ENCODE measurements around the gene R3HDML. TPM values are rescaled to one million over a fixed set of nuclear protein-coding genes. Genes with fewer than 3 reads are reported as not detected.
A peak's percentile ranks its signal among the peaks of the same experiment; 100 is the strongest.

R3HDML gene
- total and polyA plus RNA-seq, 2 of the 13 experiments (the other 11 are each of a cell fraction or from before 2014, with no cell fraction given): not detected

- TF ChIP-seq MLXIP (CRISPR knock-in tag; IDR thresholded peaks at IDR 0.05; ENCODE audit: borderline replicate concordance) (no peak), BORCS8-MEF2B (CRISPR knock-in tag; IDR thresholded peaks at IDR 0.05) (no peak), KLF15 (CRISPR knock-in tag; IDR thresholded peaks at IDR 0.05; ENCODE audit: borderline replicate concordance) (no peak), PCBP1 (IDR thresholded peaks at IDR 0.05; ENCODE audit: borderline replicate concordance, low read depth, low read length) (no peak), SOX5 (CRISPR knock-in tag; IDR thresholded peaks at IDR 0.05; ENCODE audit: borderline replicate concordance) (no peak), ZNF703 (CRISPR knock-in tag; IDR thresholded peaks at IDR 0.05; ENCODE audit: borderline replicate concordance) (no peak), NFRKB (IDR thresholded peaks at IDR 0.05) (no peak), ZNF547 (CRISPR knock-in tag; IDR thresholded peaks at IDR 0.05) (0 out of 2 replicates have a peak, but pooled peaks have one; percentile 47), ZNF629 (CRISPR knock-in tag; conservative IDR thresholded peaks at IDR 0.05) (no peak), GATAD1 (CRISPR knock-in tag; IDR thresholded peaks at IDR 0.05) (peak; percentile 2; the same call in 1 of the 2 replicates), SPEN (CRISPR knock-in tag; IDR thresholded peaks at IDR 0.05; ENCODE audit: low read depth) (no peak), XRCC5 (optimal IDR thresholded peaks at IDR 0.05; ENCODE audit: low read length) (no peak), GRHL1 (CRISPR knock-in tag; conservative IDR thresholded peaks at IDR 0.05) (no peak), ZNF607 (CRISPR knock-in tag; IDR thresholded peaks at IDR 0.05; ENCODE audit: borderline replicate concordance) (no peak), ZNF564 (CRISPR knock-in tag; IDR thresholded peaks at IDR 0.05) (peak; percentile 100), HMG20B (CRISPR knock-in tag; conservative IDR thresholded peaks at IDR 0.05) (no peak), RBM22 (optimal IDR thresholded peaks at IDR 0.05; ENCODE audit: low read length) (no peak), SMAD9 (CRISPR knock-in tag; IDR thresholded peaks at IDR 0.05) (0 out of 2 replicates have a peak, but pooled peaks have one; percentile 21), CCDC6 (CRISPR knock-in tag; IDR thresholded peaks at IDR 0.05) (no peak), ZNF878 (CRISPR knock-in tag; IDR thresholded peaks at IDR 0.05) (no peak), KDM4B (CRISPR knock-in tag; IDR thresholded peaks at IDR 0.05) (no peak), ZBTB21 (CRISPR knock-in tag; IDR thresholded peaks at IDR 0.05) (no peak), MAX (IDR thresholded peaks at IDR 0.05) (no peak), GTF2F1 (IDR thresholded peaks at IDR 0.05; ENCODE audit: low read length) (no peak), ELF4 (CRISPR knock-in tag; IDR thresholded peaks at IDR 0.05; ENCODE audit: borderline replicate concordance) (no peak), ZNF510 (CRISPR knock-in tag; IDR thresholded peaks at IDR 0.05; ENCODE audit: low read depth) (no peak), MTF2 (CRISPR knock-in tag; IDR thresholded peaks at IDR 0.05; ENCODE audit: borderline replicate concordance) (no peak)
- TF ChIP-seq, protein P1, sequence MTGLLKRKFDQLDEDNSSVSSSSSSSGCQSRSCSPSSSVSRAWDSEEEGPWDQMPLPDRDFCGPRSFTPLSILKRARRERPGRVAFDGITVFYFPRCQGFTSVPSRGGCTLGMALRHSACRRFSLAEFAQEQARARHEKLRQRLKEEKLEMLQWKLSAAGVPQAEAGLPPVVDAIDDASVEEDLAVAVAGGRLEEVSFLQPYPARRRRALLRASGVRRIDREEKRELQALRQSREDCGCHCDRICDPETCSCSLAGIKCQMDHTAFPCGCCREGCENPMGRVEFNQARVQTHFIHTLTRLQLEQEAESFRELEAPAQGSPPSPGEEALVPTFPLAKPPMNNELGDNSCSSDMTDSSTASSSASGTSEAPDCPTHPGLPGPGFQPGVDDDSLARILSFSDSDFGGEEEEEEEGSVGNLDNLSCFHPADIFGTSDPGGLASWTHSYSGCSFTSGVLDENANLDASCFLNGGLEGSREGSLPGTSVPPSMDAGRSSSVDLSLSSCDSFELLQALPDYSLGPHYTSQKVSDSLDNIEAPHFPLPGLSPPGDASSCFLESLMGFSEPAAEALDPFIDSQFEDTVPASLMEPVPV (CRISPR knock-in tag; IDR thresholded peaks at IDR 0.05): no peak
These were observed 35.6 kb upstream of the R3HDML start (continued) for GRCh38 chr20:44301285-44301684.

Data from HepG2 (cell line).